EL (cell line): Measurements from ENCODE around the gene BST2.

Experiments used
- DNase-seq: peaks from one replicate; pipeline ENCODE4 v3.0.0-alpha.2; 2016

The BST2 gene

GRCh38 chr19:17405250-17406045 is at the start of gene BST2:
BST2 (minus strand) TSS chr19:17405630; CDS start chr19:17405575, 55 bp downstream.
- peak; percentile 93 for DNase-seq

- no peak for DNase-seq
Measured at GRCh38 chr19:17454576-17455071, 49.2 kb upstream of the BST2 start.

- no peak for DNase-seq
Measured at GRCh38 chr19:17451820-17452219, 46.4 kb upstream of the BST2 start.

- no peak for DNase-seq
Measured at GRCh38 chr19:17450264-17451075, 45.0 kb upstream of the BST2 start.

GRCh38 chr19:17448131-17448967 is 42.9 kb upstream of the BST2 start, which contains the start of gene TMEM221:
TMEM221 (minus strand) TSS chr19:17448668; CDS start chr19:17448462, 206 bp downstream.
- peak; percentile 44 for DNase-seq

- DNase-seq: no peak
Measured at GRCh38 chr19:17447704-17448130, 42.3 kb upstream of the BST2 start.

- no peak for DNase-seq
Measured at GRCh38 chr19:17445526-17446165, 40.2 kb upstream of the BST2 start.

- DNase-seq: peak; percentile 34
Measured at GRCh38 chr19:17441241-17442021, 36.0 kb upstream of the BST2 start.

GRCh38 chr19:17436874-17437267 is 31.4 kb upstream of the BST2 start:
- no peak for DNase-seq

- no peak for DNase-seq
Measured at GRCh38 chr19:17436094-17436873, 30.9 kb upstream of the BST2 start.

GRCh38 chr19:17435218-17435617 is 29.8 kb upstream of the BST2 start:
- no peak for DNase-seq

GRCh38 chr19:17431417-17431816 is 26.0 kb upstream of the BST2 start:
- no peak for DNase-seq

GRCh38 chr19:17429641-17430113 is 24.2 kb upstream of the BST2 start:
- DNase-seq: no peak

- DNase-seq: peak; percentile 27
Measured at GRCh38 chr19:17424743-17425365, 19.4 kb upstream of the BST2 start.

GRCh38 chr19:17423429-17424208 is 18.2 kb upstream of the BST2 start:
- no peak for DNase-seq

- DNase-seq: no peak
Measured at GRCh38 chr19:17421942-17422341, 16.5 kb upstream of the BST2 start.

GRCh38 chr19:17420475-17420924 is 15.1 kb upstream of the BST2 start:
- DNase-seq: peak; percentile 40

- peak; percentile 99 for DNase-seq
Measured at GRCh38 chr19:17419621-17420474, 14.4 kb upstream of the BST2 start, which contains the start of gene MVB12A. MVB12A (plus strand) TSS chr19:17420047; CDS start chr19:17420136, 89 bp downstream.
